ENCODE results near the gene SCUBE1.

Gene SCUBE1

DNA sequence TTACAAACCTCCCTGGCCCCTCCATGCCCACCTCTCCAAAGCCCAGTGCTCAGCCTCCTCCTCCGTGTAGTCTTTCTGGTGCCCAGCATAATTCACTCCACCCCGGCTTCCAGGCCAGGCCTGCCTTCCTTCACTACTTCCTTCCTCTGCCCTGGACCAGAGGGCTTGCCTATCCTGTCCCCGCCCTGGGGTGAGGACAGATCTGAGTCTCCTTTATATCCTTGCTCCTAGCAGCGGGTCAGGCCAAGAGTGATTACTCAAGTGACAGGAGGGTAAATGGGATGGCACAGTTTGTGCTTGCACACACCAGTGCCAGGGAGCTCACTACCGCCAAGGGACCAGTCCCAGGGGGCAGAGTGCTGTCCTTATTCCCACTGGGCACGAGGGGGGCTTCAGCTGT, 48.0 kb downstream of the SCUBE1 start:
- TF ChIP-seq CTCF (IDR thresholded peaks at IDR 0.05; ENCODE audit: low read depth, low read length): no peak
- no peak overlapping the region for H3K4me3 ChIP-seq (ENCODE audit: low read depth, low read length)
- in situ Hi-C loops (cut with HindIII; ENCODE audit: low sequenced_read_pairs): no loop called here
- DNase-seq (ENCODE audit: low read depth, low spot score): no peak

DNA sequence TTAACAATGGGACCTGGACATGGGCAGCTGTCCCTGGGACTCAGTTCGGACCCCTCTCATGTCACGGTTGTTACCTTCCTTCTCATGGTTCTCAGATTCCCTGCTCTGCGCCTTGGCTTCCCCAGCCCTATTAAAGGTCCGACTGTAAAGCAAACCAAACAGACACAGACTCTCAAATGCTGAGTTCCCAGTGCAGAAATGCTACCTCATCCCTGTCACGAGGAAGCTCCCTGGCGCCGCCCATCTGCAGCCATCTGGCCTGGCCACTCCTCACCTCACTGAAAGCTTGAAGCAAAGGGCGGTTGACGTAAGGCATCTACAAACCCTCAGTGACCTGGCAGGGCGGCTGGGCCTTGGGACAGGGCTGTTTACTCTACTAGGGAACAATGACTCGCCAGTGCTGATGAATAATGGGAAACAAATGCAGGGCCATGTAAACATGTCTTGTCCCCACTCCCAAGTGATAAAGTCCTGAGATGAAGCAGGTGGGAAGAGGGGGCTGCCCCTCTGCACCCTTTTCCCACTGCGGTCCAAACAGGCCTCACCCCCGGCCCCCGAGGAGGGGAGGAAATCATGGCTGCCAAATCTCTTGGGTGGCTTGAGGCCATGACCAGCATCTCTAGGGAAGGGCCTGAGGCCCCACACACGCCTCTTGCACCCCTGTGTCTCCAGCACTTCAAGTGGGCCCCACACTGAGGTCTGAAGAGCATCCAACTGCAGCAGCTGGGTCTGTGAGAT, 49.3 kb downstream of the SCUBE1 start:
- no peak for TF ChIP-seq CTCF (IDR thresholded peaks at IDR 0.05; ENCODE audit: low read depth, low read length)
- no peak for DNase-seq (ENCODE audit: low read depth, low spot score)
- H3K4me3 ChIP-seq (ENCODE audit: low read depth, low read length): no peak overlapping the region
- in situ Hi-C loops (cut with HindIII; ENCODE audit: low sequenced_read_pairs): no loop called here

- no peak for TF ChIP-seq CTCF (IDR thresholded peaks at IDR 0.05; ENCODE audit: low read depth, low read length)
- in situ Hi-C loops (cut with HindIII; ENCODE audit: low sequenced_read_pairs): no loop called here
- no peak overlapping the region for H3K4me3 ChIP-seq (ENCODE audit: low read depth, low read length)
- DNase-seq (ENCODE audit: low read depth, low spot score): no peak
Observed at GRCh38 chr22:43293259-43293654, 49.9 kb downstream of the SCUBE1 start.

DNA sequence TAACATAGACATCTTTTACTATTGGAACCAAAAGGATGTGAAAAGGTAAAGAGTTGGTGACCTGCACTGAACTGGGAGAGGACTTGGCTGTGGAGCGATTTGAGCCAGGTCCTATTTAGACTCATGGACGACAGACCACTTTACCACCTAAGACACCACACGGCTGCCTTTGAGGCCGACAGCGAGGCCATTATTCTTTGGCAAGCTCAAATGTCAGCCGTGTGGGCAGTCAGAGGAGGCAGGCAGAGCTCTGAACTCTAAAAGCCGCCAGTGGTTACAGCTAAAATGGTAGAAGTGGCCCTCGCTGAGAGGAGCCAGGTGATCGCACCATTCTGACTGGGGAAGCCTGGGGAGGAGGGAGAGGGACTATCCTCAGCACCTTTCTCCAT, 50.5 kb downstream of the SCUBE1 start:
- DNase-seq (ENCODE audit: low read depth, low spot score): no peak
- in situ Hi-C loops (cut with HindIII; ENCODE audit: low sequenced_read_pairs): no loop called here
- no peak overlapping the region for H3K4me3 ChIP-seq (ENCODE audit: low read depth, low read length)
- no peak for TF ChIP-seq CTCF (IDR thresholded peaks at IDR 0.05; ENCODE audit: low read depth, low read length)

DNA sequence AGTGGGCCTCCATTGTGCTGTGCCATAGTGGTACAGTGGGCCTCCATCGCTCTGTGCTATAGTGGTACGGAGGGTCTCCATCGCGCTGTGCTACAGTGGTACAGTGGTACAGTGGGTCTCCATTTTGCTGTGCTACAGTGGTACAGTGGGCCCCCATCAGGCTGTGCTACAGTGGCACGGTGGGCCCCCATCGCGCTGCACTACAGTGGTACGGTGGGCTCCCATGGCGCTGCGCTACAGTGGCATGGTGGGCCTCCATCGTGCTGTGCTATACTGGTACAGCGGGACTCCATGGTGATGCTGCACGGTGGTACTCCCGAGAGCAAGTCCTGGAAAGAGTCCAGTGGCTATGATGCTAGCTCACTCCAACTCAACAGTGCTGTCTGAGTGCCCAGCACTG, 51.8 kb downstream of the SCUBE1 start:
- TF ChIP-seq CTCF (IDR thresholded peaks at IDR 0.05; ENCODE audit: low read depth, low read length): no peak
- DNase-seq (ENCODE audit: low read depth, low spot score): no peak
- no peak overlapping the region for H3K4me3 ChIP-seq (ENCODE audit: low read depth, low read length)
- in situ Hi-C loops (cut with HindIII; ENCODE audit: low sequenced_read_pairs): no loop called here

DNA sequence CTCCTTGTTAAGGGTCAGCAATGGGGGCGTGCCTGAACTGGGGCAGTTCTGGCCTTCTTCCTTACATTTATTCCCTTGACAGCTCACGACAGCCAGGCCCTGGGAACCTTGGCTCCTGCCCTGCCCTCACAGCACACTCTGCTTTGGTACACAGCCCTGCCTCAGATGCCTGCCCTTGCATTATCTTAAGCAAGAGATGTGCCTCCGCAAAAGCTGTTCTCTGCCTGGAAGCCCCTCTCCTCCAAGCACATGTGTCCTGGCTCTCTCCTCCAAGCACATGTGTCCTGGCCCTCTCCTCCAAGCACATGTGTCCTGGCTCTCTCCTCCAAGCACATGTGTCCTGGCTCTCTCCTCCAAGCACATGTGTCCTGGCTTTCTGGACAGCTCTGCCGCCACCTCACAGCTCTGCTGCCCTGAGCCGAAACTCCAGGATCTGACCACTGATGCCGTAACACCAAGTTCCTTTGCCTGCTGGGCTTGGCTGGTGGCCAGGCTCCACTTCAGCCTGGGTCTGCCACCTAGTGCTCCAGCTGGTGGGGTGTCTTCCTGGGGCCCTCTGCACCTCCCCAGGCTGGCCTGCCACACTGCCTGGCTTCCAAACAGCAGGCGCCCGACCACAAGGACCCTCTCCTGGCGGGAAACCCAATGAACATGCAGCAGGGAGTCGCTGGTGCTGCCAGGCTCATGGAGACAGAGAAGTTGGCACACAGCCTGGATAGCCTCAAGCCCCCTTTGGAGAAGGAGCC, 53.0 kb downstream of the SCUBE1 start:
- in situ Hi-C loops (cut with HindIII; ENCODE audit: low sequenced_read_pairs): no loop called here
- DNase-seq (ENCODE audit: low read depth, low spot score): peak; percentile 10
- H3K4me3 ChIP-seq (ENCODE audit: low read depth, low read length): no peak overlapping the region
- no peak for TF ChIP-seq CTCF (IDR thresholded peaks at IDR 0.05; ENCODE audit: low read depth, low read length)
